MM.1S (cell line): Measurements from ENCODE around the gene SIDT1.

Experiments used
- DNase-seq: peaks from one replicate; pipeline ENCODE4 v3.0.0-alpha.2; 2015
- H2AFZ ChIP-seq: fragments of 300-600 bp; sonication (generic); 2 replicates; pipeline ENCODE4 v1.6.0; 2016; ENCODE audit warnings: antibody characterized with exemption, low read length
- H3F3A ChIP-seq: fragments of 300-600 bp; sonication (generic); 2 replicates; pipeline ENCODE4 v1.6.1; 2016; ENCODE audit warnings: mild to moderate bottlenecking, antibody characterized with exemption, low read length, moderate library complexity, mixed read lengths; ENCODE audit not compliant: insufficient read depth
- H3K27ac ChIP-seq: fragments of 300-600 bp; sonication (generic); 2 replicates; pipeline ENCODE4 v1.5.1; 2016; ENCODE audit warnings: mild to moderate bottlenecking, low read length
- H3K27me3 ChIP-seq: fragments of 300-600 bp; sonication (generic); replicated peaks from 2 replicates; pipeline ENCODE4 v1.6.0; 2016; ENCODE audit warnings: low read length; ENCODE audit not compliant: insufficient read depth
- H3K36me3 ChIP-seq: fragments of 300-600 bp; sonication (generic); replicated peaks from 2 replicates; pipeline ENCODE4 v1.6.1; 2016; ENCODE audit warnings: mild to moderate bottlenecking, low read length, mixed read lengths; ENCODE audit not compliant: insufficient read depth
- H3K4me1 ChIP-seq: fragments of 300-600 bp; sonication (generic); 2 replicates; pipeline ENCODE4 v1.6.1; 2016; ENCODE audit warnings: low read length, mixed read lengths
- H3K4me2 ChIP-seq: fragments of 300-600 bp; sonication (generic); 2 replicates; pipeline ENCODE4 v1.6.0; 2016; ENCODE audit warnings: low read depth, low read length
- H3K4me3 ChIP-seq: fragments of 300-600 bp; sonication (generic); 2 replicates; pipeline ENCODE4 v1.5.1; 2016; ENCODE audit warnings: low read length, mixed read lengths
- H3K79me2 ChIP-seq: fragments of 300-600 bp; sonication (generic); 2 replicates; pipeline ENCODE4 v1.6.1; 2016; ENCODE audit warnings: mixed run types, low read length, mixed read lengths
- H3K9ac ChIP-seq: fragments of 300-600 bp; sonication (generic); 2 replicates; pipeline ENCODE4 v1.6.1; 2016; ENCODE audit warnings: low read length, mixed read lengths
- H3K9me2 ChIP-seq: fragments of 300-600 bp; sonication (generic); replicated peaks from 2 replicates; pipeline ENCODE4 v1.6.1; 2016; ENCODE audit warnings: mild to moderate bottlenecking, low read length, mixed read lengths; ENCODE audit not compliant: insufficient read depth
- H3K9me3 ChIP-seq: fragments of 300-600 bp; sonication (generic); replicated peaks from 2 replicates; pipeline ENCODE4 v1.6.1; 2016; ENCODE audit warnings: mild to moderate bottlenecking, low read length, mixed read lengths; ENCODE audit not compliant: insufficient read depth
- H4K20me1 ChIP-seq: fragments of 300-600 bp; sonication (generic); 2 replicates; pipeline ENCODE4 v1.6.1; 2016; ENCODE audit warnings: mild to moderate bottlenecking, low read length, moderate library complexity, mixed read lengths; ENCODE audit not compliant: insufficient read depth
- EZH2 ChIP-seq: fragments of 300-600 bp; sonication (generic); optimal IDR thresholded peaks from 2 replicates; pipeline ENCODE3; 2017; ENCODE audit warnings: low read depth, mild to moderate bottlenecking, antibody characterized with exemption, low read length, mixed read lengths
- EZH2phosphoT487 ChIP-seq: fragments of 300-600 bp; sonication (generic); IDR thresholded peaks from 2 replicates; pipeline ENCODE4 v1.6.1; 2018; ENCODE audit warnings: antibody characterized with exemption, low read length
- TF ChIP-seq, protein P1 (sequence below): fragments of 300-600 bp; sonication (generic); IDR thresholded peaks from 2 replicates; pipeline ENCODE4 v1.5.1; 2016; ENCODE audit warnings: antibody characterized with exemption, low read length, mixed read lengths

Gene SIDT1

GRCh38 chr3:113664523-113665094 is 132.3 kb downstream of the SIDT1 start:
- Histone ChIP-seq H3K27me3 (no peaks in the 10 kb centered on the region), H4K20me1 (no peaks in the 10 kb centered on the region), H3K27ac (no peak overlapping the region), H3K4me1 (no peaks in the 10 kb centered on the region), H3K9me2 (no peaks in the 10 kb centered on the region), H3F3A (no peaks in the 10 kb centered on the region), H3K4me3 (no peak overlapping the region), H3K9ac (no peak overlapping the region), H3K36me3 (no peaks in the 10 kb centered on the region), H3K4me2 (no peak overlapping the region), H3K9me3 (no peaks in the 10 kb centered on the region), H2AFZ (no peak overlapping the region), H3K79me2 (no peaks in the 10 kb centered on the region)
- DNase-seq, result no peak
- no peak for TF ChIP-seq EZH2phosphoT487
- no peak for TF ChIP-seq EZH2
- TF ChIP-seq, protein P1, sequence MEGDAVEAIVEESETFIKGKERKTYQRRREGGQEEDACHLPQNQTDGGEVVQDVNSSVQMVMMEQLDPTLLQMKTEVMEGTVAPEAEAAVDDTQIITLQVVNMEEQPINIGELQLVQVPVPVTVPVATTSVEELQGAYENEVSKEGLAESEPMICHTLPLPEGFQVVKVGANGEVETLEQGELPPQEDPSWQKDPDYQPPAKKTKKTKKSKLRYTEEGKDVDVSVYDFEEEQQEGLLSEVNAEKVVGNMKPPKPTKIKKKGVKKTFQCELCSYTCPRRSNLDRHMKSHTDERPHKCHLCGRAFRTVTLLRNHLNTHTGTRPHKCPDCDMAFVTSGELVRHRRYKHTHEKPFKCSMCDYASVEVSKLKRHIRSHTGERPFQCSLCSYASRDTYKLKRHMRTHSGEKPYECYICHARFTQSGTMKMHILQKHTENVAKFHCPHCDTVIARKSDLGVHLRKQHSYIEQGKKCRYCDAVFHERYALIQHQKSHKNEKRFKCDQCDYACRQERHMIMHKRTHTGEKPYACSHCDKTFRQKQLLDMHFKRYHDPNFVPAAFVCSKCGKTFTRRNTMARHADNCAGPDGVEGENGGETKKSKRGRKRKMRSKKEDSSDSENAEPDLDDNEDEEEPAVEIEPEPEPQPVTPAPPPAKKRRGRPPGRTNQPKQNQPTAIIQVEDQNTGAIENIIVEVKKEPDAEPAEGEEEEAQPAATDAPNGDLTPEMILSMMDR, result no peak

- Histone ChIP-seq H3K9me2 (no peaks in the 10 kb centered on the region), H3K36me3 (no peaks in the 10 kb centered on the region), H3K79me2 (no peaks in the 10 kb centered on the region), H2AFZ (no peak overlapping the region), H4K20me1 (no peaks in the 10 kb centered on the region), H3K27ac (no peak overlapping the region), H3K9me3 (no peaks in the 10 kb centered on the region), H3K27me3 (no peaks in the 10 kb centered on the region), H3K4me1 (no peaks in the 10 kb centered on the region), H3K4me3 (no peak overlapping the region), H3K9ac (no peak overlapping the region), H3K4me2 (no peak overlapping the region), H3F3A (no peaks in the 10 kb centered on the region)
- no peak for DNase-seq
- TF ChIP-seq, protein P1, result no peak
- no peak for TF ChIP-seq EZH2
- TF ChIP-seq EZH2phosphoT487, result no peak
Observed at GRCh38 chr3:113668015-113668414, 135.7 kb downstream of the SIDT1 start.

DNA sequence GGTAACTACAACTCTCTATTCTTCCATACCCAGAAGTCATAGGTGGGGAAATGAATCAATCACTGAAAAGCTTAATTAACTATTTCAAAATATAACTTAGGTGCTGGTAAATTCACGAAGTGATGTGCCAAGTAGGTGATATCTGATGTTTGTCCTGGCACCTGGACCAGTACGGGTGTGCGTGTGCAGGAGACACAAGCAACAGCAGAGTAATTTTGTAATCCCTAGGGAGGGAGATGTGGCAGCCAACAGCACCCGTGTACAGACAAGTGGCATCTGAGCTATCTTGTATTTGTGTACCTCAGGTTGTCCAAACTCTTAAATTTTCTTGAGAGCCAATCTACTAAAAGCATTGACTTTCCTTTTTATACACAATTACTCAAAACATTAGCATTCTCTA is 141.2 kb downstream of the SIDT1 start:
- Histone ChIP-seq H2AFZ (no peak overlapping the region), H3K9ac (no peak overlapping the region)
- no peak for TF ChIP-seq EZH2phosphoT487
- TF ChIP-seq EZH2, result no peak
- TF ChIP-seq, protein P1, result no peak

More for the DNA sequence above, 141.2 kb downstream of the SIDT1 start:
- no peaks in the 10 kb centered on the region for H3K9me2 ChIP-seq
- H3K9me3 ChIP-seq, result no peaks in the 10 kb centered on the region
- H3K4me3 ChIP-seq, result no peak overlapping the region
- H3K27ac ChIP-seq, result no peak overlapping the region
- no peaks in the 10 kb centered on the region for H3F3A ChIP-seq
- no peaks in the 10 kb centered on the region for H3K4me1 ChIP-seq
- no peak for DNase-seq
- H3K79me2 ChIP-seq, result no peaks in the 10 kb centered on the region
- H3K4me2 ChIP-seq, result no peak overlapping the region
- H3K36me3 ChIP-seq, result no peaks in the 10 kb centered on the region
- no peaks in the 10 kb centered on the region for H3K27me3 ChIP-seq
- no peaks in the 10 kb centered on the region for H4K20me1 ChIP-seq
